Measurements from ENCODE around the gene IL6R.

IL6R gene

DNA sequence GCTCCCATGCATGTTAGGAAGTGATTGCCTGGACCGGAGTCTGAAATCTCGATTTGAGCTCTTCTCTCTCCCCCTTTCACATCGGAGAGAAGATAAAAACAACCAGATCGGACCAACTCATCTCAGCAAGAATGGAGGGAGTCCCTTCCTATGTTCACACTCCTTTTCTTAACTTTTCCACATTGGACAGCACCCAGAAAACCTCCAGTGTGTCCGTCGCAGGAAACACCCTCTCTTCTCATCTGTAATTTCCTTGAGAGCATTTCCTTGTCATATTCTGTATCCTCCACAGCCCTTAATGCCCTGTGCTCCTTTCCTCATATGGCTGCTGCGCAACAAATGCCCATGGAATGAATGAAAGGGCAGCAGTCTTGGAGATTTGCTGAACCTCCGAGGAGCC is 95.4 kb downstream of the IL6R start (continued):
- TF ChIP-seq, protein P1, sequence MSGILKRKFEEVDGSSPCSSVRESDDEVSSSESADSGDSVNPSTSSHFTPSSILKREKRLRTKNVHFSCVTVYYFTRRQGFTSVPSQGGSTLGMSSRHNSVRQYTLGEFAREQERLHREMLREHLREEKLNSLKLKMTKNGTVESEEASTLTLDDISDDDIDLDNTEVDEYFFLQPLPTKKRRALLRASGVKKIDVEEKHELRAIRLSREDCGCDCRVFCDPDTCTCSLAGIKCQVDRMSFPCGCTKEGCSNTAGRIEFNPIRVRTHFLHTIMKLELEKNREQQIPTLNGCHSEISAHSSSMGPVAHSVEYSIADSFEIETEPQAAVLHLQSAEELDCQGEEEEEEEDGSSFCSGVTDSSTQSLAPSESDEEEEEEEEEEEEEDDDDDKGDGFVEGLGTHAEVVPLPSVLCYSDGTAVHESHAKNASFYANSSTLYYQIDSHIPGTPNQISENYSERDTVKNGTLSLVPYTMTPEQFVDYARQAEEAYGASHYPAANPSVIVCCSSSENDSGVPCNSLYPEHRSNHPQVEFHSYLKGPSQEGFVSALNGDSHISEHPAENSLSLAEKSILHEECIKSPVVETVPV (CRISPR knock-in tag; IDR thresholded peaks at IDR 0.05): no peak
- no peak for TF ChIP-seq ZC3H10 (CRISPR knock-in tag; IDR thresholded peaks at IDR 0.05)
- no peak for TF ChIP-seq ZFP30 (CRISPR knock-in tag; IDR thresholded peaks at IDR 0.05)
- no peak for TF ChIP-seq GLIS3 (CRISPR knock-in tag; IDR thresholded peaks at IDR 0.05)
- no peak for TF ChIP-seq OSR1 (CRISPR knock-in tag; IDR thresholded peaks at IDR 0.05)
- TF ChIP-seq CSDC2 (CRISPR knock-in tag; IDR thresholded peaks at IDR 0.05): no peak
- TF ChIP-seq BACH2 (CRISPR knock-in tag; IDR thresholded peaks at IDR 0.05; ENCODE audit: borderline replicate concordance): no peak
- no peak for TF ChIP-seq PPARA (CRISPR knock-in tag; IDR thresholded peaks at IDR 0.05; ENCODE audit: borderline replicate concordance)
- no peak for TF ChIP-seq ZNF70 (CRISPR knock-in tag; IDR thresholded peaks at IDR 0.05)
- no peak for TF ChIP-seq TCF4 (CRISPR knock-in tag; IDR thresholded peaks at IDR 0.05; ENCODE audit: borderline replicate concordance)

DNA sequence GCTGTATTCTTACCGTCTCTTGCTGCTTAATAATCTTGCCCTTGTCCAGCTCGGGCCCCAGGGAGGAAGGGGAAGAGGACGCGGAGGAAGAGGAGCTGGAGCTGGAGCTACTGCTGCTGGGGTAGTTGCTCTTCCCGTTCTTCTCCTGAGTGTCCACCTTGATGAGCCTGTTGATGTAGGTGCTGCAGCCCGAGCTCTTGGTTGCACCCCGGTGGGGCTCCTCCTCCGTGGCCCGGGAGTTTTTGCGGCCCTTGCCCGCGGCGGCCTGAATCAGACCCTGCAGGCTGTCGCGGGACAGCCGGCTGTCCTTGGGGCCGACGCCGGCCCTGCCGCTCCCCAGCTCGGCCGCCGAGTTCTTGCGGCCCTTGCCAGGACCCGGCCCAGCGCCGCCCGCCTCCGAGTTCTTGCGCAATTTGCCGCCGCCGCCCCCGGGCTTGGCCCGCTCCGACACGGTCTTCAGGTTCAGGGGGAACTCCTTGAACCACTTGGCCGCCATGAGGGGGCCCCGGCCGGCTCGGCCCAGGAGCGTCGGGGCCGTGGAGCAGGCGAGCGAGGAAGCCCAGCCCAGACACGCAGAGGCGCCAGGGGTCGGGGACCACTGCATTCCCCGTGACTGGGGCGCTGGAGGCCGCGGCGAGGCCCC is 96.4 kb downstream of the IL6R start:
- no peak for TF ChIP-seq ISL1 (CRISPR knock-in tag; IDR thresholded peaks at IDR 0.05)
- no peak; the same call in 2 of the 3 replicates for ATAC-seq

DNA sequence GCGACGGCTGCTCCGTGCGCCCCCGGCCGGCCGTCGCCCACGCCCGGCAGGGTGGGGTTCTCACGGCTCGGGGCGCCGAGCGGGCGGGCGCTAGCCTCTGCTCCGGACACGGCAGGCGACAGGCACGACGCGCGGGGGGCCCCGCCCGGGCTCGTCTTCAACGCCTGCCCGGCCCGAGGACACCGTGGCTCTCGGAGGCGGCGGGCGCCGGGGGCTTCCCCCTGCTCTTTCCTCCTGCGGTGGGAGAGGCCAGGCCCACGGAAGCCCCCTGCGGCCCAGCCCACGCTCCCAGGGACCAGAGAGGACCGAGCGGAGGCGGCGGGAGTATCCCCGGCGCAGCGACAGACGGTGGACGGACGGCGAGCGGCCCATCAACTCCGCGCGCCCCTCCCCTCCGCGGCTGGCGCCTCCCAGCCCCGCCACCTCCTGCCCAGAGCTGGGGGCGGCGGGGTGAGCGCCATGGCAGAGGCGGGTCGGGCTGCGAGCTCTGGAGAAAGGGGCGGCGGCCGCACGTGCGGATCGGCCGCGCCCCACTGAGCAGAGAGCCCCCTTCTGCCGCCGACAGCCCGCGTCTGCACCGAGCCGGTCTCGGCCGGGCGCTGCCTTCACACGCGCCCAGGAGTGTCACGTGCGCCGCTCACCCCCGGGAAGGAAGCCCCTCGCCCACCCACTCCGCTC is 97.1 kb downstream of the IL6R start, which contains the start of the genes SHE and TDRD10:
SHE (minus strand) TSS at position 347 of the 678 bp plus-strand sequence. CDS start 386 bp downstream, outside the sequence.
TDRD10 (plus strand) TSS at position 154 of the 678 bp plus-strand sequence. CDS start 4,685 bp downstream, outside the sequence.
- ATAC-seq: no peak
- TF ChIP-seq ZNF565 (CRISPR knock-in tag; conservative IDR thresholded peaks at IDR 0.05; ENCODE audit: low read depth) (no peak), TCF4 (CRISPR knock-in tag; IDR thresholded peaks at IDR 0.05; ENCODE audit: borderline replicate concordance) (no peak), OSR1 (CRISPR knock-in tag; IDR thresholded peaks at IDR 0.05) (no peak), ARNTL (CRISPR knock-in tag; IDR thresholded peaks at IDR 0.05; ENCODE audit: borderline replicate concordance, low read depth) (no peak), TOX (CRISPR knock-in tag; IDR thresholded peaks at IDR 0.05; ENCODE audit: borderline replicate concordance) (no peak), GLIS3 (CRISPR knock-in tag; IDR thresholded peaks at IDR 0.05) (no peak)

DNA sequence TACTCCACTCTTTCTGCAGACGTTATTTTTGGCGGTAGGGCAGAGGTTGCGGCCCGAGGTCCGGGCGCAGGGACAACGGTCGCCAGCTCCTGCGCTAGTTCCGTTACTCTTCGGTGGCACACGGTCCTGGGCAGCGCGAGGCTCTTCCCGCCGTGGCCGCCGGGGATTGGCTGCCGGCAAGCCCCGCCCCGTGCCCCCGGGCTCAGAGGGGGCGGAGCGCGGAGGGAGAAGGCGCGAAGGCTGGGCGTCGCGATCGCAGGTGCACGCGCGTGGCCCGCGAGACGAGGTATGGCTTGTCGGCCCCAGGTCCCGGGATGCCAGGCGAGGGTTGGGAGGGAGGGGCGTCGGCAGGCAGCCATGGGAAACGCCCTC is 97.6 kb downstream of the IL6R start:
- TF ChIP-seq CSDC2 (CRISPR knock-in tag; IDR thresholded peaks at IDR 0.05): no peak
- TF ChIP-seq, protein P2, sequence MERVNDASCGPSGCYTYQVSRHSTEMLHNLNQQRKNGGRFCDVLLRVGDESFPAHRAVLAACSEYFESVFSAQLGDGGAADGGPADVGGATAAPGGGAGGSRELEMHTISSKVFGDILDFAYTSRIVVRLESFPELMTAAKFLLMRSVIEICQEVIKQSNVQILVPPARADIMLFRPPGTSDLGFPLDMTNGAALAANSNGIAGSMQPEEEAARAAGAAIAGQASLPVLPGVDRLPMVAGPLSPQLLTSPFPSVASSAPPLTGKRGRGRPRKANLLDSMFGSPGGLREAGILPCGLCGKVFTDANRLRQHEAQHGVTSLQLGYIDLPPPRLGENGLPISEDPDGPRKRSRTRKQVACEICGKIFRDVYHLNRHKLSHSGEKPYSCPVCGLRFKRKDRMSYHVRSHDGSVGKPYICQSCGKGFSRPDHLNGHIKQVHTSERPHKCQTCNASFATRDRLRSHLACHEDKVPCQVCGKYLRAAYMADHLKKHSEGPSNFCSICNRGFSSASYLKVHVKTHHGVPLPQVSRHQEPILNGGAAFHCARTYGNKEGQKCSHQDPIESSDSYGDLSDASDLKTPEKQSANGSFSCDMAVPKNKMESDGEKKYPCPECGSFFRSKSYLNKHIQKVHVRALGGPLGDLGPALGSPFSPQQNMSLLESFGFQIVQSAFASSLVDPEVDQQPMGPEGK (CRISPR knock-in tag; IDR thresholded peaks at IDR 0.05; ENCODE audit: borderline replicate concordance): no peak
- TF ChIP-seq ZFP30 (CRISPR knock-in tag; IDR thresholded peaks at IDR 0.05): no peak
- no peak for ATAC-seq

DNA sequence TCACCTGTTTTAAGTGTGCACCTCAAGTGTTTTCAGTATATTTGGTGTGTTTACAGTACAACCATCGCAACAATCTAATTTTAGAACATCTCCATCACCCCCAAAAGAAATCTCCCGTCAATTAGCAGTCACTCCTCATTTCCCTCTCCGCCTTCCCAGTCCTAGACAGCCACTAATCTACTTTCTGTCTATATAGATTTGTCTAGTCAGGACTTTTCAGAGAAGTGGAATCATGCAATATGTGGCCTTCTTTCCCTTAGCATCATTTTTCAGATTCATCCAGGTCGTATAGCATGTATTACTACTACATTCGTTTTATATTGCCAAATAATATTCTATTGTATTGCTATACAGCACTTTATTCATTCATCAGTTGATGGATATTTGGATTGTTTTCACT is 98.8 kb downstream of the IL6R start:
- no peak for ATAC-seq
- no peak for TF ChIP-seq ZNF565 (CRISPR knock-in tag; conservative IDR thresholded peaks at IDR 0.05; ENCODE audit: low read depth)
- no peak for TF ChIP-seq RARB (CRISPR knock-in tag; IDR thresholded peaks at IDR 0.05)
- TF ChIP-seq, protein P3, sequence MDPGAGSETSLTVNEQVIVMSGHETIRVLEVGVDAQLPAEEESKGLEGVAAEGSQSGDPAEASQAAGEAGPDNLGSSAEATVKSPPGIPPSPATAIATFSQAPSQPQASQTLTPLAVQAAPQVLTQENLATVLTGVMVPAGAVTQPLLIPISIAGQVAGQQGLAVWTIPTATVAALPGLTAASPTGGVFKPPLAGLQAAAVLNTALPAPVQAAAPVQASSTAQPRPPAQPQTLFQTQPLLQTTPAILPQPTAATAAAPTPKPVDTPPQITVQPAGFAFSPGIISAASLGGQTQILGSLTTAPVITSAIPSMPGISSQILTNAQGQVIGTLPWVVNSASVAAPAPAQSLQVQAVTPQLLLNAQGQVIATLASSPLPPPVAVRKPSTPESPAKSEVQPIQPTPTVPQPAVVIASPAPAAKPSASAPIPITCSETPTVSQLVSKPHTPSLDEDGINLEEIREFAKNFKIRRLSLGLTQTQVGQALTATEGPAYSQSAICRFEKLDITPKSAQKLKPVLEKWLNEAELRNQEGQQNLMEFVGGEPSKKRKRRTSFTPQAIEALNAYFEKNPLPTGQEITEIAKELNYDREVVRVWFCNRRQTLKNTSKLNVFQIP (CRISPR knock-in tag; IDR thresholded peaks at IDR 0.05; ENCODE audit: borderline replicate concordance, low read depth): no peak
- TF ChIP-seq ARNTL (CRISPR knock-in tag; IDR thresholded peaks at IDR 0.05; ENCODE audit: borderline replicate concordance, low read depth): no peak
- no peak for TF ChIP-seq BACH2 (CRISPR knock-in tag; IDR thresholded peaks at IDR 0.05; ENCODE audit: borderline replicate concordance)
- no peak for TF ChIP-seq ISL1 (CRISPR knock-in tag; IDR thresholded peaks at IDR 0.05)
- TF ChIP-seq, protein P4, sequence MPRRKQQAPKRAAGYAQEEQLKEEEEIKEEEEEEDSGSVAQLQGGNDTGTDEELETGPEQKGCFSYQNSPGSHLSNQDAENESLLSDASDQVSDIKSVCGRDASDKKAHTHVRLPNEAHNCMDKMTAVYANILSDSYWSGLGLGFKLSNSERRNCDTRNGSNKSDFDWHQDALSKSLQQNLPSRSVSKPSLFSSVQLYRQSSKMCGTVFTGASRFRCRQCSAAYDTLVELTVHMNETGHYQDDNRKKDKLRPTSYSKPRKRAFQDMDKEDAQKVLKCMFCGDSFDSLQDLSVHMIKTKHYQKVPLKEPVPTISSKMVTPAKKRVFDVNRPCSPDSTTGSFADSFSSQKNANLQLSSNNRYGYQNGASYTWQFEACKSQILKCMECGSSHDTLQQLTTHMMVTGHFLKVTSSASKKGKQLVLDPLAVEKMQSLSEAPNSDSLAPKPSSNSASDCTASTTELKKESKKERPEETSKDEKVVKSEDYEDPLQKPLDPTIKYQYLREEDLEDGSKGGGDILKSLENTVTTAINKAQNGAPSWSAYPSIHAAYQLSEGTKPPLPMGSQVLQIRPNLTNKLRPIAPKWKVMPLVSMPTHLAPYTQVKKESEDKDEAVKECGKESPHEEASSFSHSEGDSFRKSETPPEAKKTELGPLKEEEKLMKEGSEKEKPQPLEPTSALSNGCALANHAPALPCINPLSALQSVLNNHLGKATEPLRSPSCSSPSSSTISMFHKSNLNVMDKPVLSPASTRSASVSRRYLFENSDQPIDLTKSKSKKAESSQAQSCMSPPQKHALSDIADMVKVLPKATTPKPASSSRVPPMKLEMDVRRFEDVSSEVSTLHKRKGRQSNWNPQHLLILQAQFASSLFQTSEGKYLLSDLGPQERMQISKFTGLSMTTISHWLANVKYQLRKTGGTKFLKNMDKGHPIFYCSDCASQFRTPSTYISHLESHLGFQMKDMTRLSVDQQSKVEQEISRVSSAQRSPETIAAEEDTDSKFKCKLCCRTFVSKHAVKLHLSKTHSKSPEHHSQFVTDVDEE (CRISPR knock-in tag; IDR thresholded peaks at IDR 0.05): no peak
- TF ChIP-seq CSDC2 (CRISPR knock-in tag; IDR thresholded peaks at IDR 0.05): no peak
- TF ChIP-seq SNAI2 (CRISPR knock-in tag; IDR thresholded peaks at IDR 0.05): no peak
- no peak for TF ChIP-seq GLIS3 (CRISPR knock-in tag; IDR thresholded peaks at IDR 0.05)
- no peak for TF ChIP-seq ZC3H10 (CRISPR knock-in tag; IDR thresholded peaks at IDR 0.05)
- TF ChIP-seq, protein P1 (CRISPR knock-in tag; IDR thresholded peaks at IDR 0.05): no peak
- TF ChIP-seq, protein P5, sequence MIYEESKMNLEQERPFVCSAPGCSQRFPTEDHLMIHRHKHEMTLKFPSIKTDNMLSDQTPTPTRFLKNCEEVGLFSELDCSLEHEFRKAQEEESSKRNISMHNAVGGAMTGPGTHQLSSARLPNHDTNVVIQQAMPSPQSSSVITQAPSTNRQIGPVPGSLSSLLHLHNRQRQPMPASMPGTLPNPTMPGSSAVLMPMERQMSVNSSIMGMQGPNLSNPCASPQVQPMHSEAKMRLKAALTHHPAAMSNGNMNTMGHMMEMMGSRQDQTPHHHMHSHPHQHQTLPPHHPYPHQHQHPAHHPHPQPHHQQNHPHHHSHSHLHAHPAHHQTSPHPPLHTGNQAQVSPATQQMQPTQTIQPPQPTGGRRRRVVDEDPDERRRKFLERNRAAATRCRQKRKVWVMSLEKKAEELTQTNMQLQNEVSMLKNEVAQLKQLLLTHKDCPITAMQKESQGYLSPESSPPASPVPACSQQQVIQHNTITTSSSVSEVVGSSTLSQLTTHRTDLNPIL (CRISPR knock-in tag; IDR thresholded peaks at IDR 0.05; ENCODE audit: low read depth): no peak
- TF ChIP-seq ZNF70 (CRISPR knock-in tag; IDR thresholded peaks at IDR 0.05): no peak
- no peak for TF ChIP-seq ZNF8 (CRISPR knock-in tag; IDR thresholded peaks at IDR 0.05)
- no peak for TF ChIP-seq TOX (CRISPR knock-in tag; IDR thresholded peaks at IDR 0.05; ENCODE audit: borderline replicate concordance)
- TF ChIP-seq TCF4 (CRISPR knock-in tag; IDR thresholded peaks at IDR 0.05; ENCODE audit: borderline replicate concordance): no peak

All from SK-N-SH treated with all-trans-retinoic acid at 6 μM for 48 hours (cell line).